ENCODE data around the gene CAPSL. TPM values are rescaled to one million over a fixed set of nuclear protein-coding genes. Genes with fewer than 3 reads are reported as not detected.

Gene CAPSL
- total and polyA plus RNA-seq, 4 donors: 2.6 to 24.2 (median 6.6) TPM

DNA sequence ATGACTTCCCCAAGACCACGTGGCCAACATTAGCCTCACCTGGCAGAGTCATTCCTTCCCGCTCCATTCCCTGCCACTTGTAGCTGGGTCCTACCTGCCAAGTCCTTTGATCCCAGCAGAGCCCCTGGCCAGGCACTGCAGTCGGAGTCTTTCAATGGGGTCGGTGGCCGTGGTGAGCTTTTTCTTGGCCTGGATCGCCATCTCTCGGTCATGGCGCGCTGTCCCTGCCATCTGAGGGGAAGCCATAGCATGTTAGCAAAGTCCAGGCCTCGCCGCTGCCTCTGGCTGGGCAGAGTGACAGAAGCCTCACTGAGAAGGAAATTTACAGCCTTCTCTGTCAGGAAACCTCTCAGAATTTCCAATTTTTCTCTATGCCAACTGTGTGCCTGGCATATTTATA is 17.5 kb downstream of the CAPSL start:
- Histone ChIP-seq H3K36me3 (ENCODE audit: control insufficient read depth, insufficient read depth, low read length) (no peaks in the 10 kb centered on the region), H3K4me1 (ENCODE audit: control insufficient read depth, insufficient read depth, low read length) (peaks cover 8% of the 10 kb centered on the region), H3K27ac (ENCODE audit: low read depth, low read length) (no peak overlapping the region), H3K27me3 (ENCODE audit: control insufficient read depth, insufficient read depth, low read length) (peaks cover 15% of the 10 kb centered on the region), H3K4me3 (ENCODE audit: low read depth, low read length) (no peak overlapping the region), H3K9me3 (ENCODE audit: control insufficient read depth, insufficient read depth, low read length) (no peaks in the 10 kb centered on the region)
- peak in 1 of 6 donors; percentile 28 for DNase-seq (ENCODE audit: low read depth in 4 of 6, low spot score in 6 of 6)
- WGBS (ENCODE audit: insufficient coverage): 62% methylated on average over 11 of the region's 11 CpGs

DNA sequence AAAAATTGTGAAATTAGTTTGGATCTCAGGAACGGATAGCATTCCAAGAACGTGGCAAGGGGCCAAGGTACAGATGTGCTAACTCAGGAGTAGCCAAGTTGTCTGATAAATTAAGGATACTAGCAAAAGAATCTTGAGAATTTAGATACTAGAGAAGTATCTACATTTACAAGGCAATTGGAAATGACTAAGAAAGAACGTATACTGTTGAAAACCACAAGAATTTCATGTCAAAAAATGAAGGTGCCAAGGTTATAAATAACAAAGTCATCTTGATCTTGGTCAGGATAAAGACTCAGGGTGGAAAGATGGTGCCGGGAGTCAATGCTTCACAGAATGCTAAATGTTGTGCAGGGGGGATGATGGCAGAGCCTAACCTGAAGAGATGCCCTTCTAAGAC is 19.2 kb downstream of the CAPSL start:
- no peaks in the 10 kb centered on the region for H3K4me1 ChIP-seq (ENCODE audit: control insufficient read depth, insufficient read depth, low read length)
- DNase-seq (ENCODE audit: low read depth in 4 of 6, low spot score in 6 of 6): no peak
- 92% methylated on average over 2 of the region's 4 CpGs for WGBS (ENCODE audit: insufficient coverage)
- no peak overlapping the region for H3K27ac ChIP-seq (ENCODE audit: low read depth, low read length)
- H3K4me3 ChIP-seq (ENCODE audit: low read depth, low read length): no peak overlapping the region
- peaks cover 2% of the 10 kb centered on the region for H3K27me3 ChIP-seq (ENCODE audit: control insufficient read depth, insufficient read depth, low read length)
- no peaks in the 10 kb centered on the region for H3K9me3 ChIP-seq (ENCODE audit: control insufficient read depth, insufficient read depth, low read length)
- H3K36me3 ChIP-seq (ENCODE audit: control insufficient read depth, insufficient read depth, low read length): no peaks in the 10 kb centered on the region

GRCh38 chr5:35908814-35909213 is 29.6 kb downstream of the CAPSL start:
- H3K4me3 ChIP-seq (ENCODE audit: low read depth, low read length): no peak overlapping the region
- no peak for DNase-seq (ENCODE audit: low read depth in 4 of 6, low spot score in 6 of 6)
- no peaks in the 10 kb centered on the region for H3K36me3 ChIP-seq (ENCODE audit: control insufficient read depth, insufficient read depth, low read length)

DNA sequence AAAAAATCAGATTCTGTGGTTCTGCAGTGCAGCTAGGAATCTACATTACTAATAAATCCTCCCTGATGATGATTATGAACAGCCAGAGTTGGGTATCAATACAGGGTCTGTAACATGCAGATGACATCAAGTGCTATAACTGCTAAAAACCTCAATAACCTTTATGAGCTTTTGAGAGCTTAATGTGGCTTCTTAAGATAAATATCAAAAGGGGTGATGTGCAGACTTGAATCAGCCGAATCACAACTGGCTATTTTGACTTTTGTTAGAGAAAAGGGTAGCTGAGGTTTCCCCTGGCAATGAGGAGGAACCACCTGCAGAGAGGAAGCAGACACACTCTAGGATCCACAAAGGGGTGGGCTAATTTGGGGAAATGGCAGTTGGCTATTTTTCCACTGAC is 30.2 kb downstream of the CAPSL start:
- Histone ChIP-seq H3K27ac (ENCODE audit: low read depth, low read length) (no peak overlapping the region), H3K27me3 (ENCODE audit: control insufficient read depth, insufficient read depth, low read length) (no peaks in the 10 kb centered on the region), H3K9me3 (ENCODE audit: control insufficient read depth, insufficient read depth, low read length) (peaks cover 2% of the 10 kb centered on the region), H3K36me3 (ENCODE audit: control insufficient read depth, insufficient read depth, low read length) (no peaks in the 10 kb centered on the region), H3K4me1 (ENCODE audit: control insufficient read depth, insufficient read depth, low read length) (no peaks in the 10 kb centered on the region), H3K4me3 (ENCODE audit: low read depth, low read length) (no peak overlapping the region)
- 50% methylated on average over 1 of the region's 1 CpG for whole genome bisulfite sequencing (ENCODE audit: insufficient coverage)
- no peak for DNase-seq (ENCODE audit: low read depth in 4 of 6, low spot score in 6 of 6)

More at GRCh38 chr5:35908814-35909213, 29.6 kb downstream of the CAPSL start:
- Histone ChIP-seq H3K27ac (ENCODE audit: low read depth, low read length) (no peak overlapping the region), H3K4me1 (ENCODE audit: control insufficient read depth, insufficient read depth, low read length) (no peaks in the 10 kb centered on the region), H3K9me3 (ENCODE audit: control insufficient read depth, insufficient read depth, low read length) (peaks cover 2% of the 10 kb centered on the region), H3K27me3 (ENCODE audit: control insufficient read depth, insufficient read depth, low read length) (no peaks in the 10 kb centered on the region)

GRCh38 chr5:35904443-35905132 is 33.8 kb downstream of the CAPSL start:
- WGBS (ENCODE audit: insufficient coverage): 94% methylated on average over 9 of the region's 11 CpGs
- no peak for DNase-seq (ENCODE audit: low read depth in 4 of 6, low spot score in 6 of 6)
- Histone ChIP-seq H3K27me3 (ENCODE audit: control insufficient read depth, insufficient read depth, low read length) (no peaks in the 10 kb centered on the region), H3K4me3 (ENCODE audit: low read depth, low read length) (no peak overlapping the region), H3K9me3 (ENCODE audit: control insufficient read depth, insufficient read depth, low read length) (peaks cover 2% of the 10 kb centered on the region), H3K36me3 (ENCODE audit: control insufficient read depth, insufficient read depth, low read length) (no peaks in the 10 kb centered on the region), H3K27ac (ENCODE audit: low read depth, low read length) (no peak overlapping the region), H3K4me1 (ENCODE audit: control insufficient read depth, insufficient read depth, low read length) (no peaks in the 10 kb centered on the region)

- WGBS (ENCODE audit: insufficient coverage): 90% methylated on average over 3 of the region's 6 CpGs
- DNase-seq (ENCODE audit: low read depth in 4 of 6, low spot score in 6 of 6): no peak
- Histone ChIP-seq H3K4me1 (ENCODE audit: control insufficient read depth, insufficient read depth, low read length) (no peaks in the 10 kb centered on the region), H3K36me3 (ENCODE audit: control insufficient read depth, insufficient read depth, low read length) (no peaks in the 10 kb centered on the region), H3K4me3 (ENCODE audit: low read depth, low read length) (no peak overlapping the region), H3K27me3 (ENCODE audit: control insufficient read depth, insufficient read depth, low read length) (no peaks in the 10 kb centered on the region), H3K27ac (ENCODE audit: low read depth, low read length) (no peak overlapping the region), H3K9me3 (ENCODE audit: control insufficient read depth, insufficient read depth, low read length) (peaks cover 2% of the 10 kb centered on the region)
These were observed 34.7 kb downstream of the CAPSL start for GRCh38 chr5:35903631-35904203.

GRCh38 chr5:35902046-35902672 is 36.3 kb downstream of the CAPSL start:
- no peak for DNase-seq (ENCODE audit: low read depth in 4 of 6, low spot score in 6 of 6)
- Histone ChIP-seq H3K9me3 (ENCODE audit: control insufficient read depth, insufficient read depth, low read length) (peaks cover 2% of the 10 kb centered on the region), H3K4me3 (ENCODE audit: low read depth, low read length) (no peak overlapping the region), H3K4me1 (ENCODE audit: control insufficient read depth, insufficient read depth, low read length) (no peaks in the 10 kb centered on the region), H3K27me3 (ENCODE audit: control insufficient read depth, insufficient read depth, low read length) (no peaks in the 10 kb centered on the region), H3K36me3 (ENCODE audit: control insufficient read depth, insufficient read depth, low read length) (no peaks in the 10 kb centered on the region), H3K27ac (ENCODE audit: low read depth, low read length) (no peak overlapping the region)
- no CpG with 5 or more reads among the region's 2 CpGs for WGBS (ENCODE audit: insufficient coverage)

DNA sequence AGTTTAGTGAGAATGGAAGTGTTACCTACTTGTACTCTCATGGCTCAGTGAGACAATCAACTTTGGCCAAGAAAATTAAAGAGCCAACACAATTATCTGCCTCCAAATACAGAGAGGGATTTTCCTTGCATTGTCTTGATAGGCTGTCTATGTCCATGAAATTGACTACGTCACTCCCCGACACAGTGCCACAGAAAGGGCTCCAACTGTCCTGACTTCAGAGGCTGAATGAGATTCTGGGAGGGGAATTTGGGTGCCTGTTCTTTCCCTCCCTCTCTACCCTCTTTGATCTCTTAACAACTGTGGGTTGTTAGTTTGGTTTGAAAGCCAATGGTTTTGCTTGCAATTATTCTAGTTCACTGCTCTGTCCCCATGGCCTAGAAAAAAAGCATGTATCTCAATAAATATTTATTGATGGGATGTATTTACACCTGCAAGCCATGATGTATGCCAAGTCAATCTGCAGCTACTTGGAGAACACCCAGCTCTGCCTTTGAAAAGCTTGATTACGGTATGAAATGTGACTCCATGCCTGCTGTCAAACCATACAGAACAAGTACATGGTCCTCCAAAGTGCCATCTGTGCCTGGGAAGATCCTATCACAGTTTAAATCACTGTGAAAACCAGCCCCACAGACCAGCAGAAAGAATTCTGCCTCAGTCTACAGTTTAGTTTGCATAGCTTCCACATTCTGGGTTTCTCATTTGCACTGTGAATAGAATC is 37.3 kb downstream of the CAPSL start:
- no peaks in the 10 kb centered on the region for H3K4me1 ChIP-seq (ENCODE audit: control insufficient read depth, insufficient read depth, low read length)
- H3K9me3 ChIP-seq (ENCODE audit: control insufficient read depth, insufficient read depth, low read length): peaks cover 2% of the 10 kb centered on the region
- DNase-seq (ENCODE audit: low read depth in 4 of 6, low spot score in 6 of 6): peak in 1 of 6 donors; percentile 71
- H3K27ac ChIP-seq (ENCODE audit: low read depth, low read length): no peak overlapping the region
- H3K4me3 ChIP-seq (ENCODE audit: low read depth, low read length): no peak overlapping the region
- H3K36me3 ChIP-seq (ENCODE audit: control insufficient read depth, insufficient read depth, low read length): no peaks in the 10 kb centered on the region
- WGBS (ENCODE audit: insufficient coverage): 50% methylated on average over 1 of the region's 3 CpGs
- no peaks in the 10 kb centered on the region for H3K27me3 ChIP-seq (ENCODE audit: control insufficient read depth, insufficient read depth, low read length)

DNA sequence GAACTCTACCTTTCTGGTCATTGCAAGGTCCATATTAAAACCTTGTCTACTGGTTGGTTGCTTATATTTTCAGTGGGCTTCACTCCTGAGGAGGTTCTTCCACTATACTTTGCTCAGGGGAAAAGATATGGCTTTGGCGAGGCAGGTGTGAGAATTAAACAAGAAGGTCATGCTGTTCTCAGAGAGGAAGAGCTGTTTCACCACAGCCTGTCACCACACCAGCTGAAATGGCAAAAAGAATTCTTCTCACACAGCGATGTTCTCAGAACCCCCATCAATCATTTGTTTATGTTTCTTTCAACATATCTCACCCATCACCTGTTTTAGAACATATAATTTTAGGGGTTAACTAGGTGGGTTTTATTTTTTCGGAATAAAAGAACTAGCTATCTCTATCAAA is 38.6 kb downstream of the CAPSL start:
- Histone ChIP-seq H3K4me3 (ENCODE audit: low read depth, low read length) (no peak overlapping the region), H3K9me3 (ENCODE audit: control insufficient read depth, insufficient read depth, low read length) (peaks cover 2% of the 10 kb centered on the region), H3K27me3 (ENCODE audit: control insufficient read depth, insufficient read depth, low read length) (no peaks in the 10 kb centered on the region), H3K27ac (ENCODE audit: low read depth, low read length) (no peak overlapping the region), H3K4me1 (ENCODE audit: control insufficient read depth, insufficient read depth, low read length) (no peaks in the 10 kb centered on the region), H3K36me3 (ENCODE audit: control insufficient read depth, insufficient read depth, low read length) (no peaks in the 10 kb centered on the region)
- no peak for DNase-seq (ENCODE audit: low read depth in 4 of 6, low spot score in 6 of 6)
- no CpG with 5 or more reads among the region's 3 CpGs for WGBS (ENCODE audit: insufficient coverage)
